ENCODE data around the gene ANKRD34C. TPM values are rescaled to one million over a fixed set of nuclear protein-coding genes. Genes with fewer than 3 reads are reported as not detected.

The ANKRD34C gene
- not detected in 2 replicates for total RNA-seq

DNA sequence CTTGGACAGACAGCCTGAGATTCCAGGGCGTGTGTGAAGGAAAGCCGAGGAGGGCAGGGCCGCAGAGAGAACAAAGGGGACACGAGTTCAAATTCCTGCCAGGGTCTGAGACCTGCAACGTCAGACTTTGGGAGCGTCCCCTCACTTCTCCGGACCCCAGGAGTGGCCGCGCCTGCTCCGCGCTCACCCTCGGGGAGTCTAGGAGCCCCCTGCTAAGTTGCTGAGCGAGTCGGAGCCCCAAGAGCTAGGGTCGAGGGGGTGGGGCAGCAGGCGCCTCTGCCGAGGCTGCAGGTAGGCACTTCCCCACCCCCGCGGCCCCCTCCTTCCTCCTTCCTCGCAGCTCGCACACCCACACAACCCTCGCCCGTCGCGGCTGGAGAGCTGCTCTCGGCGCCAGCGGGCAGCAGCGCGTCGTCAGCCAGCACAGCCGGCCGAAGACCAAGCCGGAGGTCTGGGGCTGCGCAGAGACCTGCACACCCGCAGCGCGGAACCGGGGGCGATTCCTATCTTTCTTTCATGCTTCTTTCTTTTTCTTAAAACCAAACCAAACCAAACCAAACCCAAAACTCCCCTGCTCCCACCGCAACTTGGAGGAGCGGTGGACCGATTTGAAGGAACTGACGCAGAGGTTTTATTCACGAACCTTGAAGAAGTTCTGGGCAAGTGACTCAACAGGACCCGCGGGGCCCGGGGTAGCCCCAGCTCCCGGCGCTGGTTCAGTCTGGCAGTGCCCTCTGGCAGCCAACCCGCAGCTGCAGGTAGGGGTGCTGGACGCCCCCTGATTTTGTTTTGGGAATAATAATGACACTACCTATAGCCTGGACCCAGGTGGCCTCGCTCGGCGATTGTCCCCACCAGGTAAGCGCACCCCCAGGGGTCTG is at the start of gene ANKRD34C:
ANKRD34C (plus strand) TSS at position 352 of the 881 bp plus-strand sequence. CDS start 10,563 bp downstream, outside the sequence.

DNA sequence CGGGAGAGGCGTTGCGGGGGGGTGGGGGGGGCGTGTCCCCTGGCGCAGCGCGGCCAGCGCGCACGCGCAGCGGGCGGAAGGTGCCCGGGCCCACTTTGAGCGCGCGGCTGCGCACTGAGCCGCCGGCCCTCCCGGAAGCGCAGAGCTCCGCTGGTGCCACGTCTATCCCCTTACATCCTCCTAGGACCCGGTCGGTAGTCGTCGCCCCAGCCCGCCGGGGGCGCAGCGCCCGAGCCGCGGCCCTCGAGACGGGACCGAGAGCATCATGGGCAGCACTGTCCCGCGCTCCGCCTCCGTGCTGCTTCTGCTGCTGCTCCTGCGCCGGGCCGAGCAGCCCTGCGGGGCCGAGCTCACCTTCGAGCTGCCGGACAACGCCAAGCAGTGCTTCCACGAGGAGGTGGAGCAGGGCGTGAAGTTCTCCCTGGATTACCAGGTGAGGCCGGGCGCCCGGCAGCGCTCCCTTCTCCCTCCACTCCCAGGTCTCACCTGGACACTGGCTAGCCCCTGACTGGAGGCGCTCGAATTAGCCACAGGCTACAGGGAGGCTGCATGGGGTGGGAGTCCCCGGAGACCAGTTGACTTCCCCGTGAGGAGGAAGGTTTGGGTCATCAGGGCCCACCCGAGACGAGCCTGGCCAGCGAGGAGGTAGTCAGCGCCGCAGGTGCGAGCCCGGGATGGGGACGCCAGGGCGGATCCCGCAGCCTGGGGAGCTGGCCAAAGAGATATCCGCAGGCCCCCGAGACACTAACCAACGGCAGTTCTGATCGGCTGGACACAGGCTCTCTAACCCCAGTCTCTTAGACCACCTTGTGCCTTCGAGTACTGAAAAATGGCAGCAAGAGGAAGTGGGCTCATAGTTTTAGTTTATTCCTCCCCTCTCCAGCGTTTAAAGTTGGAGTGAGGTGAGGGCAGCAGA is 28.7 kb downstream of the ANKRD34C start, which contains the start of gene TMED3:
TMED3 (plus strand) TSS at position 128 of the 916 bp plus-strand sequence; CDS start at position 266, 138 bp downstream.

Other genes starting within 250 kb of the ANKRD34C start
- gene RASGRF1, start 191.9 kb upstream of the ANKRD34C start, total RNA-seq, result 0.63 TPM in 1 of 2 replicates, not detected in the other
- 101 and 107 TPM in 2 replicates for gene TMED3, start 28.4 kb downstream of the ANKRD34C start, total RNA-seq
- gene MINAR1, start 149.6 kb downstream of the ANKRD34C start, total RNA-seq, result 0.16 and 0.31 TPM in 2 replicates

Data from bladder microvascular endothelial cell (primary cell).